Islet precursor cell (in vitro differentiated cells): Measurements from ENCODE around the gene HSP90AB1.

Experiments used
- DNase-seq: peaks from one replicate; pipeline ENCODE4 v3.0.0-alpha.2; 2018

Gene HSP90AB1

GRCh38 chr6:44269921-44270525 is 23.1 kb downstream of the HSP90AB1 start, which contains the start of gene TMEM151B:
Gene TMEM151B (plus strand): TSS chr6:44270450. CDS start chr6:44270743, 293 bp downstream.
- DNase-seq = no peak

- no peak for DNase-seq
Measured at GRCh38 chr6:44270526-44271405, 23.9 kb downstream of the HSP90AB1 start.

DNA sequence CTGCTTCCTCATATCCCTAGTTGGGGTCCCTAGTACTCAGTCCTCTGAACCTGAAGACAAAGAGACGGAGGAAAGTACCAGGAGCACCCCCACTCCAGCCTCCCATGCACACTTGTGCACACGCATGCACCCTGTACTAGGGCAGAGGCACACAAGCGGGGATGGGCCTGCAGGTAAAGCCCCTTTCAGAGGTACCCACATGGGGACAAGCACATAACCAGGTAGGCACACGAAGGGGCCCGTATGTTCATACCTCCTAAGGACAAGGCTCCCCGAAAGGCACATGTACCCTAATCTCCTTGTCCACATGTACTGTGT is 24.5 kb downstream of the HSP90AB1 start:
- no peak for DNase-seq

- DNase-seq = no peak
Measured at GRCh38 chr6:44271914-44272313, 25.0 kb downstream of the HSP90AB1 start.

DNA sequence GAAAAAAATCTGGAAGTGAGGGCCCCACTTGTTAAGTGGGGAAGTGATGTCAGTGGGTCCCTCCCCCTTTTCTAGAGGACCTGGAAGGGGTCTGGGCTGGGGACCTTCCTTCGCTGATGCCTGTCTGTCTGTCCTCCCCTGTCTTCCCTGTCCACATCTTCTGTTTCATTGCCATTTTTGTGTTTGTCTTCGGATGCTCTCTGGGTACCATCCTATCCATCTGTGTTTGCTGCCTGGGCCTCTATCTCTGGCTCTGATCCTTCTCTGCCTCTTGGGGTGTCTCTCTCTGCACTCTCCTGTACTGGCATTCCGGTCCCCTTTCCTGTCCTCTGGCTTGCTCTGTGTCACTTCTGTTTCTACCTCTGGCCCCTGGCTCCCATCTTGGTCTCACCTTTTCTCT is 25.6 kb downstream of the HSP90AB1 start:
- DNase-seq = no peak

GRCh38 chr6:44272999-44273566 is 26.2 kb downstream of the HSP90AB1 start:
- no peak for DNase-seq

DNA sequence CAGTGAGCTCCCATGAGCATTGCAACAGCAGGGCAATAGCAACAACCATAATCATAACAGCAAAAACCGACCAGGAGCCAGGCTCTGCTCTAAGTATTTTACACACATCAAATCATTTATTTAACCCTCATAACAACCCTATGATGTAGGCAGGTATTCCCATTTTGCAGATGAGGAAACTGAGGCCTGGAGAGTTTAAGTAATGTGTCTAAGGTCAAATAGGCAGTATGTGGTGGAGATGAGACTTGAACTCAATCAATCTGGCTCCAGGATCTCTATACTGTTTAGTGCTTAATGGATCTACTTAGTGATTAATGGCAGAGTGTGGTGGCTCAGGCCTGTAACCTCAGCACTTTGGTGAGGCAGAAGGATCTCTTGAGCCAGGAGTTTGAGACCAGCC is 26.7 kb downstream of the HSP90AB1 start:
- no peak for DNase-seq

DNA sequence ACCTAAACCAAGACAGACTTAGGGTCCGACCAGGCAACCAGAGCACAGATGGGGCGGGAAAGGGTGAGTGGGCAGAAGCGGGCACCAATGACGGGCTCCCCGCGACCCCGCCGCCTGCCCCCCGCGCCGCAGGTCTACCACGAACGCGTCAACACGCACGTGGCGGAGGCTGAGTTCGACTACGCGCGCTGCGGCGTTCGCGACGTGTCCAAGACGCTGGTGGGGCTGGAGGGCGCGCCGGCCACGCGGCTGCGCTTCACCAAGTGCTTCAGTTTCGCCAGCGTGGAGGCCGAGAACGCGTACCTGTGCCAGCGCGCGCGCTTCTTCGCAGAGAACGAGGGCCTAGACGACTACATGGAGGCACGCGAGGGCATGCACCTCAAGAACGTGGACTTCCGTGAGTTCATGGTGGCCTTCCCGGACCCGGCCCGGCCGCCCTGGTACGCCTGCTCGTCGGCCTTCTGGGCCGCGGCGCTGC is 28.4 kb downstream of the HSP90AB1 start:
- no peak for DNase-seq

GRCh38 chr6:44275749-44276648 is 29.1 kb downstream of the HSP90AB1 start:
- no peak for DNase-seq

DNA sequence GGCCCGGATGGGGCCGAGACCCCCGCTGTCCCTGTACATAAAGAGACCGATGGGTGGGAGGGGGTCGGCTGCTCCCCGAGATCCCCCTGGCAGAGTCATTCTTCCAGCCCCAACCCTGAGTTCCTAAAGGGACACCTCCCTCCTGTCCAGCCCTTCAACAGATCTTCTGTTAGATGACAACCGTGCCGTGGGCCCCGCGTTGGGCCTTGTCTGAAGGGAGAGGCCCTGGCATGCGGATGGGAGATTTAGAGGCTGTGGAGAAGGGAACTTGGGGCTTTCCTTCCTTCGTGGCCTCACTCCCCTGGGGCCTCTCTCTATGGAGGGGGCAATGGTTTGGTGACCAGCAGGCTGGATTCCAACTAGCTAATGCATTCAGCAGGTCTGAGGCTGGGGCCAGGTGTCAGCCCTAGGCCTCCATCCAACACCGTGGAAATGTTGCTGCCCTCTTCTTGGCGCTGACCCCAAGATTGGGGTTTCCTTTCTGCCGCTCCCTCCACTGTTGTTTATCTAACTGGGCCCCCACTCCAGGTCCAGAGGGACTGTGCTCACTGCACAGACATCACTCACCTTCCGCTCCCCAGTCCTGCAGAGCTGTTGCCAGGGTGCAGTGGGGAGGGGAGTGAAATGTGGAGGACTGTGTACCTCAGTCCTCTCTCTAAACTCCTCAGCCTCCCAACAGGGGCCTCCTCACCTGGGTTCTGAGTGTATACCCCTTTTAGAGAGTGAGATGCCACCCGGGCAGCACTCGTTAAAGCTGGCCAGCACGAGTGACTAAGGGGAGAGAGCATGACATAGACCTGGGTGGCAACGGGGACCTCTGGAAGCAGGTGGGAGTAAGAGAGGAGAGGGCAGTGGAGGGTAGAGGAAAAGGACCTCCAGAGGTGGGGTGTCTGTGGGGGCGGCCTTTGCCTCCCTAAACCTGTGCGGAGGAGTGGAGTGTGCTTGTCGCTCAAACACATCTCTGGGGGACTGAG is 30.1 kb downstream of the HSP90AB1 start:
- DNase-seq = no peak

- no peak for DNase-seq
Measured at GRCh38 chr6:44277763-44278162, 30.9 kb downstream of the HSP90AB1 start.

GRCh38 chr6:44278315-44278714 is 31.4 kb downstream of the HSP90AB1 start:
- no peak for DNase-seq

DNA sequence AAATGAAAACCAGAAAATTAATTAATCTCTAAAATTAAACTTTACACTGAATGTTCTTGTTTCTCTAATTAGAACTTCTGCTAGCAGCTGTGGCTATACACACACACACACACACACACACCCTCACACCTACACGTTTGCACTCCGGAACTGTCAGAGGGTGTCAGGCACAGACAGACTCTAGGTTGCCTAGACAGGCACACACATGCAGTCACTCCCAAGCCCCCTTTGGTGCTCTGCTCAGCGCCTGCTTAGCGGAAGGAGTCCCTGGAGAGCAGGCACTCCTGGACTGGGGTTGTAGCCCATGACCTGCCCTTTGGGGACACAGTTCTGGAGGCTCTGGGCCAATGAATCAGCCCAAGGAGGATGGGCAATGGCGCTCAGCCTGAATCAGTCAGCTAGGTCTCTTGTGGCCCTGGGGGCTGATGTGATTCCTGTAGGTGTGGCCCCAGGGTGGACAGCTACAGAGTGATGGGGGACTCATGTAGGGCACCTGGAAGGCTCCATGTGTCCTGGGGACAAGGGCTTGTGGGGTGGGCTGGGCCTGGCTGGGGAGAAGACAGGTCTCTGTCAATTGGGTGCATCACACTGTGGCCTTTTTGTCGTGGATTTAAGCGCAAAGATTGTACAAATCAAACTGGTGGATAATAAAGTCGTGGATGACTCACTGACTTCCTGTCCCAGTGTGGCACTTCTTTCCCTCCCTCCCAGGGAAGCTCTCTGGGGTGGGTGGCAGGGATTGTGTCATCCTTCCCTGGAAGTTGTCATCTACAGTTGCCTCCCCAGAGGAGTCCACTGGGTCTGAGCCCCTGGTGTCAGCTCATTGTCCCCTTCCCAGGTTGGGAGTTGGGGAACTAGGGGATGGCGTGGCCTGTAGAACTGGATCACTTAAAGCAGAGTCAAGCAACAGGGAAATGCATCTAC is 32.1 kb downstream of the HSP90AB1 start:
- no peak for DNase-seq

DNA sequence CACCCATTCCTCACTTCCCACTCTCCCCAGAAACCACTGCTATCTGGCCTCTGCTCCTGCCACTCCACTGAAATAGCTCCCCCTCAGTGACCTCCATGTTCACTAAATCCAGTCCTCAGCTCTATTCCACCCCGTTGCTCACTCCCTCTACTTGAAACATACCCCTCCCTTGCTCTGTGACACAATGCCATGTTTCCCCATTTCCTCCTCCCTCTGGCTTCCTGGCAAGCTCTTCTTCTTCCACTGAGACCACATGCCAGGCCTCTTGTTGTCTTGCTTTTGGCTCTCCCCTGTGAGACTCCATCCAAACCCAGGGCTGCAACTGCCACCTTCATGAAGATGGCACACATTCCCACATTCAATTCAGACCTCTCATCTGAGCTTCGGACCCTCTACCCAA is 37.2 kb downstream of the HSP90AB1 start:
- DNase-seq = no peak

DNA sequence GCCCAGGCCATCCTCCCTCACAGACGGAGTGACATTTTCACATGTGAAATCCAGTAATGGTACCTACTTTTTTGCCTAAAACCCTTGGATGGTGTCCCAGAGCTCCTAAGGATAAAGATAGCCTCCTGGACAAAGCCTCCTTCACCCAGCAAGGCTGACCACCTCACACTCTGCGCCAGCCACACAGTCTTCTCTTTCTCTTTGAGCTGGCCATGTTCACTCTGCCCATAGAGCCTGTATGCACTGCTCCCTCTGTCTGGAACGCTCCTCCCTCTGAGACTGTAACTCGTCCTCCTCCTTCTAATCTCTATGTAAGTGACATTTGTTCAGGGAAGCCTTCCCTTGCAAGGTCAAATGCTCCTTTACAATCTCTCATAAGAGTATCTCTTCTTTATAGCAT is 38.0 kb downstream of the HSP90AB1 start:
- no peak for DNase-seq

DNA sequence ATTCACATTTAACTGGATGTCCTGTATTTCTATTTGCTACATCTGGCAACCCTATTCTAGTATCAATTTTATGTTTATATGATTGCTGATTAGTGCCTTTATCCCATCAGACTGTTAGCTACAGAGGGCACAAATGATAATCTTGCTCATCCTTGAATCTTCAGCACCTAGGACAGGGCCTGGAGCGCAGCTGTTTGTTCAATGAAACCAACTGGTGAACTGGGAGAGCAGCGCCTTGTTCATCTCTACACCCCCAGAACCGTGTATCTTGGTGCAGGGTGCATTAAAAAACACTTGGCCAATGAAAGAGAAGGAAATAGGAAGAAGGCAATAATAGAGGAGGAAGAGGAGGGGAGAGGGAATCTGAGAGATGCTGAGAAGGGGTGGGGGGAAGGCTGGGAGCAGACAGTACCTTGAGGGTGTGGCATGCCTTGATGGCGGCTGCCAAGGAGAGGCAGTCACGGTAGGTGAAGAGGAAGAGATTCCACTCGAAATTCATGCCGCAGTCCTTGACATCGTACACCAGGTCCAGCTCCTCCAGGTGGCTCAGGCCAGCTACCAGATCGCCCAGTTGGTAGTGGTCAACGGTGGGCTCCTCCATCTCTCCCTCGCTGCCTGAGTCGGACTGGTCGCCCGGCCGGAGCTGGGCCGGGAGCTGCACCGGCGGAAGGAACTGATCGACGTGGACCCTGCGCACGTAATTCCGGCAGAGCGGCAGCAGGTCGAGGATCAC is 38.8 kb downstream of the HSP90AB1 start:
- no peak for DNase-seq

DNA sequence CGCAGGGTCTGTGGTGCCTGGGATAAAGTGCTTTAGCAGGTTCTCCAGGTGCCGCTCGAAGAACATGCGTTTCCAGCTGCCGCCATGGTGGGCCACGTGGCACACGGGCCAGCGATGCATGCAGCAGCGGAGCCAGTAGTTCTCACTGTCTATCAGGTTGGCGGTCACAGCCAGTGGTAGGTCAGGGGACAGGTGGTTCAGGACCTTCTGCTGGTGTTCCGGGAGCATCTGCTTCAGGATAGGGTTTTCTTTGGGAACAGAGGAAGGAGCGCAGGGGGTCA is 39.3 kb downstream of the HSP90AB1 start:
- DNase-seq = no peak

DNA sequence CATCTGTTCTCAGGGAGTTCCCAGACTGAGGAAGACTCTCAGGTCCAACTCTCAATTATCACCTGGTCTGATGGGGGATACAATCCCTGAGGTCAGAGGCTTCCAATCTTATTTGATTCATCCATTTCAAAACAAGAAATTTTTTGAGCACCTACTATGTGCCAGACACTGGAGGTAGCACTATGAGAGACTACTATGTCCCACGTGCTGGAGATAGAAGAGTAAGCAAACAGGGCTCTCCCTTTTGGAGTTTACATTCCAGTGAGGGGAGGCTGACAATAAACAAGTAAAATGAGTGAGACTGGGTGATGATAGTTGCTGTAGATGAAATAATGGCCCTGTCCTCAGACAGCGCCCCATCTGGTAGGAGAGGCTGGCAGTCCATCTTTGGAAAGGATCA is 39.8 kb downstream of the HSP90AB1 start:
- no peak for DNase-seq

DNA sequence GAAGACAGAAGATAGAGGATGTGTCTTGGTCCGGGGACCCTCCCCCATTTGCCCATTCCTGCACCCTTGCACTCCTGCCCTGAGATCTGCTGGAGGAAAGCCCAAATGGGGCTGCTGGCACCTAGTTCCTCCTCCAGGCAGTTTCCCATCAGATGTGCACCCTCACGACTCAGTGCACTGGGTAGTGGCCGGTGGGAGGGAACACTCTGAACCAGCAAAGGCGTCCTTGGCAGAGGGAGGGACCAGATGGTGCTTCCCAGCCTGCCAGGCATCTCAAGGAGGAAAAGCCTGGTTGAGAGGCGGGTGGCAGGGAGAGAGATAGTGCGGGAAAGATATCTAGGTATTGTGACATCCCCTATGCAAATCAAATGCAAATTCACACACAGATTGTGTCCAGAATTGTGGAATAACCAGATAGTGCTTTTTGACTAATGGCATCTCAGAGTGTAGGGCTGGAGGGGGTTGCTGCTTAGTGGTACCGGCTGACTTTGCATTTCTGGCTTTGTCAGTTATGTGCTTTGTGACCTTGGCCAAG is 42.9 kb downstream of the HSP90AB1 start:
- no peak for DNase-seq

DNA sequence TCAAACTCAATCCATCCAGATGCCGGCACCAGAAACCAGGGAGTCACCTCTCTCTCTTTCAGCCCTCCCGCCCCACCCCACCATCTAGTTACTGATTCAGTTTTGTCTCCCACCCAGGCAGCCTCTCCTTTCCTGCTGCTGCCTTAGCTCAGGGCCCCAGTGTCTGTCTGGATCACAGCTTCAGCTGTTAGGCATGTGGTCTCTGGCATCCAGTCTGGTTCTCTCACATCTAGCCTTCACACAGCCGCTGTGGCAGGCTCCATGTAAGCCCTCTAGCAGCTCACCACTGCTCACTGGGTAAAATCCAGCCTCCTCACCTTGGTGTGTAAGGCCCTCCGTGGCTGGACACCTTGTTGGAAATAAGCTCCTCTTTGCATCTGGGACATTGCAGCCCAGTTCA is 44.9 kb downstream of the HSP90AB1 start:
- no peak for DNase-seq
